WI38 (cell line): ENCODE measurements around the gene TSKU.

Experiments
- H3K4me3 ChIP-seq: 2 replicates; pipeline ENCODE4 v1.5.1; 2011; ENCODE audit warnings: low read depth, mild to moderate bottlenecking, control low read depth, low read length
- CTCF ChIP-seq: IDR thresholded peaks from 2 replicates; pipeline ENCODE4 v1.5.1; 2012; ENCODE audit warnings: low read depth, mild to moderate bottlenecking, control low read depth, low read length

Gene TSKU

DNA sequence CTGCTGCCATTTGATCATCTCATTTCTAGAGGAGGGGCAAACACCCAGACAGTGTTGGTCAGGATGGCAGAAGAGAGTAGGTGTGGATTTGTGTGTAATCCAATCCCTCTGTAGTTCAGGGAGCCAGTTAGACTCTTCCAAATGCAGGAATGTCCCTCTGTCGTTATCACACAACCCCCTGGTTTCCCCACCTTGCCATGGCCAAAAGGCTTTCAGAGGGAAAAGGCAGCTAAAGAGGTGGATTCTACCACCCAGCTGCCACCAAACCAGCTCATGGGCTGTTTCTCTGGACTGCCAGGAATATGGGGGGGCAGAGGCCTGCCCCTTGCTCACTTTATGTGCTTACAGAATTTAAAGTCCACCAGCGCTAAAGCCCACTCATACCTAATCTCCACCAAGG, 18.1 kb downstream of the TSKU start:
- H3K4me3 ChIP-seq = no peak overlapping the region
- TF ChIP-seq CTCF = no peak

- no peak overlapping the region for H3K4me3 ChIP-seq
- no peak for TF ChIP-seq CTCF
Measured at GRCh38 chr11:76801736-76802135, 18.6 kb downstream of the TSKU start.

DNA sequence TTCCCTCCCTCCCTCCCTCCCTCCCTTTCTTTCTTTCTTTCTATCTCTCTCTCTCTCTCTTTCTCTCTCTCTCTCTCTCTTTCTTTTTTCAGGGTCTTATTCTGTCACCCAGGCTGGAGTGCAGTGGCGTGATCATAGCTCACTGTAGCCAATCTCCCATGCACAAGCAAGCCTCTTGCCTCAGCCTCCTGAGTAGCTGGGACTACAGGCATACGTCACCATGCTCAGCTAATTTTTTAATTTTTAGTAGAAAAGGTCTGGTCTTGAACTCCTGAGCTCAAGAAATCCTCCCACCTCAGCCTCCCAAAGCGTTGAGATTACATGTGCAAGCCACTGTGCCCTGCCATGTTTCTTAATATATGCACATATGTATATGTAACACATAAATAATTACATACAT, 19.0 kb downstream of the TSKU start:
- no peak for TF ChIP-seq CTCF
- no peak overlapping the region for H3K4me3 ChIP-seq

- no peak for TF ChIP-seq CTCF
- peak overlapping the region; percentile 9; the same call in 1 of the 2 replicates for H3K4me3 ChIP-seq
Measured at GRCh38 chr11:76802621-76803020, 19.5 kb downstream of the TSKU start.

- no peak overlapping the region for H3K4me3 ChIP-seq
- TF ChIP-seq CTCF = no peak
Measured at GRCh38 chr11:76803023-76803422, 19.9 kb downstream of the TSKU start.

GRCh38 chr11:76803811-76804600, 20.9 kb downstream of the TSKU start:
- TF ChIP-seq CTCF = no peak
- H3K4me3 ChIP-seq = no peak overlapping the region

DNA sequence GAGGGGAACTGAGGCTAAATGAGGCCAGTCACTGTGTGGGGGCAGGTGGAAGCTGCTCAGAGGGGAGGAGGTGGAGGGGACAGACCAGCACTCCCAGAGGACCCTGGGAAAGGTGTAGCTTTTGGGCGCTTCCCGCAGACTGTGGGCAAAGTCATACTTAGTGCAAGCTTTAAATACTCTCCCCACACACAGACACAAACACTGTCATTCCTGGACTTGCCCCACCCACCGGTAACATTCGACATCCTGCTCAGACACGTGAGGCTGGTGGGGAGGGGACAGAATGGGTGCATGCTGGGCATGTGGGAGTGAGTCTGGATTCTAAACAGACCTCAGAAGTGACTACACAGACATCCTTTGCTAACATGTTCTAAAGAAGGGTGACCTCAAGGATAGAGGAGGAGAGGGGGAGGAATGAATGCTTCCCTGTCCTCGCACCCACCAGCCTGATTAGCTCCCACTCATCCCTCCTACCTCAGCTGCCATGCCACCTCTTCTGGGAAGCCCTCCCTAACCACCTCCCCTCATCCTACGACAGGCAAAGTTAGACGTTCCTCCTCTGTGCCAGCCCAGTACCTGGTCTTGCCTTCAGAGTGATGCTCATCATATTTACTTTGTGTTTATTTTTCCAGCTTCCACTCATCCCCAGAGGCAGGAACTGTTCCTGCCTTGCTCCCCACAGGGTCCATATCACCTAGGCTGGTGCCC, 22.2 kb downstream of the TSKU start:
- H3K4me3 ChIP-seq = no peak overlapping the region
- no peak for TF ChIP-seq CTCF
